Measurements from ENCODE around the gene ASPG.

The ASPG gene

GRCh38 chr14:104090071-104090748 is 4.7 kb downstream of the ASPG start:
- Histone ChIP-seq H3K4me3 (ENCODE audit: low read length) (no peak overlapping the region), H3K36me3 (ENCODE audit: control insufficient read depth, low read length) (no peaks in the 10 kb centered on the region), H3K79me2 (ENCODE audit: control insufficient read depth, low read length) (no peaks in the 10 kb centered on the region), H3K9me3 (ENCODE audit: control insufficient read depth, insufficient read depth, low read length) (no peaks in the 10 kb centered on the region), H3K4me1 (ENCODE audit: control insufficient read depth, low read length) (no peaks in the 10 kb centered on the region), H3K27me3 (ENCODE audit: control insufficient read depth, low read length) (no peaks in the 10 kb centered on the region), H3F3A (ENCODE audit: control insufficient read depth, insufficient read depth) (no peaks in the 10 kb centered on the region), H3K9me2 (replicated peaks; ENCODE audit: control insufficient read depth, low read length) (no peaks in the 10 kb centered on the region), H3K4me2 (ENCODE audit: low read length) (no peak overlapping the region), H4K20me1 (ENCODE audit: control insufficient read depth, insufficient read depth, low read depth, low read length) (no peaks in the 10 kb centered on the region), H3K27ac (ENCODE audit: low read depth, low read length) (no peak overlapping the region)
- no peak for TF ChIP-seq EZH2phosphoT487 (IDR thresholded peaks at IDR 0.05; ENCODE audit: borderline replicate concordance, low read length)

- Histone ChIP-seq H3K36me3 (ENCODE audit: control insufficient read depth, low read length) (no peaks in the 10 kb centered on the region), H4K20me1 (ENCODE audit: control insufficient read depth, insufficient read depth, low read depth, low read length) (no peaks in the 10 kb centered on the region), H3K4me2 (ENCODE audit: low read length) (no peak overlapping the region), H3K27ac (ENCODE audit: low read depth, low read length) (no peak overlapping the region), H3K4me3 (ENCODE audit: low read length) (no peak overlapping the region), H3K9me2 (replicated peaks; ENCODE audit: control insufficient read depth, low read length) (no peaks in the 10 kb centered on the region), H3K79me2 (ENCODE audit: control insufficient read depth, low read length) (no peaks in the 10 kb centered on the region), H3K27me3 (ENCODE audit: control insufficient read depth, low read length) (no peaks in the 10 kb centered on the region), H3K4me1 (ENCODE audit: control insufficient read depth, low read length) (no peaks in the 10 kb centered on the region), H3K9me3 (ENCODE audit: control insufficient read depth, insufficient read depth, low read length) (no peaks in the 10 kb centered on the region), H3F3A (ENCODE audit: control insufficient read depth, insufficient read depth) (no peaks in the 10 kb centered on the region)
- TF ChIP-seq CTCF (IDR thresholded peaks at IDR 0.05; ENCODE audit: low read depth, low read length, poor library complexity, severe bottlenecking) = no peak
- no peak for TF ChIP-seq EZH2phosphoT487 (IDR thresholded peaks at IDR 0.05; ENCODE audit: borderline replicate concordance, low read length)
Measured at GRCh38 chr14:104091061-104091926, 5.8 kb downstream of the ASPG start.

- Histone ChIP-seq H3K4me1 (ENCODE audit: control insufficient read depth, low read length) (no peaks in the 10 kb centered on the region), H3K36me3 (ENCODE audit: control insufficient read depth, low read length) (no peaks in the 10 kb centered on the region), H3K9me3 (ENCODE audit: control insufficient read depth, insufficient read depth, low read length) (no peaks in the 10 kb centered on the region), H3K27me3 (ENCODE audit: control insufficient read depth, low read length) (no peaks in the 10 kb centered on the region), H3K79me2 (ENCODE audit: control insufficient read depth, low read length) (no peaks in the 10 kb centered on the region), H4K20me1 (ENCODE audit: control insufficient read depth, insufficient read depth, low read depth, low read length) (no peaks in the 10 kb centered on the region), H3K4me3 (ENCODE audit: low read length) (no peak overlapping the region), H3F3A (ENCODE audit: control insufficient read depth, insufficient read depth) (no peaks in the 10 kb centered on the region), H3K27ac (ENCODE audit: low read depth, low read length) (no peak overlapping the region), H3K4me2 (ENCODE audit: low read length) (no peak overlapping the region), H3K9me2 (replicated peaks; ENCODE audit: control insufficient read depth, low read length) (no peaks in the 10 kb centered on the region)
- TF ChIP-seq EZH2phosphoT487 (IDR thresholded peaks at IDR 0.05; ENCODE audit: borderline replicate concordance, low read length) (no peak), CTCF (IDR thresholded peaks at IDR 0.05; ENCODE audit: low read depth, low read length, poor library complexity, severe bottlenecking) (no peak)
Measured at GRCh38 chr14:104091927-104092771, 6.6 kb downstream of the ASPG start.

Data from DOHH2 (cell line).